Measurements from ENCODE around the gene GPR146. TPM values are rescaled to one million over a fixed set of nuclear protein-coding genes. Genes with fewer than 3 reads are reported as not detected.

The GPR146 gene
- total and polyA plus RNA-seq, 8 donors: 2.0 to 14.6 (median 7.9) TPM

- Histone ChIP-seq H3K4me1 (peaks cover 26 to 38% (median 37%) of the 10 kb centered on the region in 4 donors), H3K36me3 (peaks cover 0 to 2% (median under 1%) of the 10 kb centered on the region in 4 donors), H3K9me3 (no peaks in the 10 kb centered on the region), H3K27ac (no peak overlapping the region), H3K27me3 (no peaks in the 10 kb centered on the region), H3K4me3 (no peak overlapping the region)
- no peak for TF ChIP-seq EP300 (IDR thresholded peaks at IDR 0.05)
- WGBS, 5 donors: 86 to 94% (median 93%) methylated on average over 18 to 21 of the region's 21 CpGs
- intact Hi-C loops (cut with DNase I; ENCODE audit: low total_unique reads): loop anchor here (5.0 kb wide), 1 partner anchor 66 kb away; no protein-coding TSS in a partner anchor
- no peak for DNase-seq
Measured at GRCh38 chr7:1063361-1063760, 19.0 kb downstream of the GPR146 start.

- Histone ChIP-seq H3K4me3 (no peak overlapping the region), H3K9me3 (no peaks in the 10 kb centered on the region), H3K4me1 (peaks cover 26 to 32% (median 29%) of the 10 kb centered on the region in 4 donors), H3K27ac (no peak overlapping the region), H3K36me3 (no peaks in the 10 kb centered on the region), H3K27me3 (no peaks in the 10 kb centered on the region)
- TF ChIP-seq POLR2AphosphoS5 (IDR thresholded peaks at IDR 0.05): no peak
- TF ChIP-seq EP300 (IDR thresholded peaks at IDR 0.05): no peak
- TF ChIP-seq POLR2A (IDR thresholded peaks at IDR 0.05): no peak
- no peak for TF ChIP-seq CTCF (IDR thresholded peaks at IDR 0.05)
- 87 to 97% (median 91%) methylated on average over 10 to 13 of the region's 13 CpGs for WGBS, 5 donors
- no peak for DNase-seq
- intact Hi-C loops (cut with DNase I; ENCODE audit: low total_unique reads): loop anchor here (5.0 kb wide), 1 partner anchor 67 kb away; no protein-coding TSS in a partner anchor
Measured at GRCh38 chr7:1064581-1064980, 20.2 kb downstream of the GPR146 start.

GRCh38 chr7:1065263-1065584 is 20.9 kb downstream of the GPR146 start:
- 67 to 78% (median 70%) methylated on average over 10 to 12 of the region's 12 CpGs for WGBS, 5 donors
- no peak overlapping the region for H3K27ac ChIP-seq
- H3K4me1 ChIP-seq: peaks cover 23 to 28% (median 26%) of the 10 kb centered on the region in 4 donors
- intact Hi-C loops (cut with DNase I; ENCODE audit: low total_unique reads): no loop called here
- peak overlapping the region; percentile 2 to 29 (median 22) for H3K4me3 ChIP-seq
- H3K27me3 ChIP-seq: no peaks in the 10 kb centered on the region
- no peaks in the 10 kb centered on the region for H3K9me3 ChIP-seq
- TF ChIP-seq EP300 (IDR thresholded peaks at IDR 0.05) (no peak), CTCF (IDR thresholded peaks at IDR 0.05) (no peak), POLR2AphosphoS5 (IDR thresholded peaks at IDR 0.05) (no peak), POLR2A (IDR thresholded peaks at IDR 0.05) (no peak)
- H3K36me3 ChIP-seq: no peaks in the 10 kb centered on the region
- no peak for DNase-seq

GRCh38 chr7:1065585-1066241 is 21.4 kb downstream of the GPR146 start:
- Histone ChIP-seq H3K4me1 (peaks cover 18 to 23% (median 21%) of the 10 kb centered on the region in 4 donors), H3K36me3 (no peaks in the 10 kb centered on the region), H3K27me3 (no peaks in the 10 kb centered on the region), H3K27ac (no peak overlapping the region), H3K4me3 (peak overlapping the region; percentile 2 to 29 (median 22)), H3K9me3 (no peaks in the 10 kb centered on the region)
- peak; percentile 91 to 93 for DNase-seq
- WGBS, 5 donors: 11 to 35% (median 12%) methylated on average over 16 to 48 of the region's 48 CpGs
- intact Hi-C loops (cut with DNase I; ENCODE audit: low total_unique reads): no loop called here
- TF ChIP-seq POLR2AphosphoS5 (IDR thresholded peaks at IDR 0.05): peak in 2 of 3 donors; percentile 24 to 65
- peak in 5 of 7 experiments; percentile 90 to 95 (median 93) for TF ChIP-seq CTCF (IDR thresholded peaks at IDR 0.05)
- no peak for TF ChIP-seq EP300 (IDR thresholded peaks at IDR 0.05)
- TF ChIP-seq POLR2A (IDR thresholded peaks at IDR 0.05): no peak

- peaks cover 13 to 18% (median 16%) of the 10 kb centered on the region in 4 donors for H3K4me1 ChIP-seq
- H3K4me3 ChIP-seq: peak overlapping the region in 2 of 4 donors; percentile 22 to 29
- intact Hi-C loops (cut with DNase I; ENCODE audit: low total_unique reads): no loop called here
- TF ChIP-seq POLR2AphosphoS5 (IDR thresholded peaks at IDR 0.05) (no peak), POLR2A (IDR thresholded peaks at IDR 0.05) (no peak), EP300 (IDR thresholded peaks at IDR 0.05) (no peak), CTCF (IDR thresholded peaks at IDR 0.05) (no peak)
- no peaks in the 10 kb centered on the region for H3K36me3 ChIP-seq
- H3K27me3 ChIP-seq: no peaks in the 10 kb centered on the region
- DNase-seq: no peak
- H3K27ac ChIP-seq: no peak overlapping the region
- no peaks in the 10 kb centered on the region for H3K9me3 ChIP-seq
- WGBS, 5 donors: 71 to 83% (median 80%) methylated on average over 20 to 21 of the region's 21 CpGs
Measured at GRCh38 chr7:1066242-1066588, 21.9 kb downstream of the GPR146 start.

Data from stomach (tissue), 9 donors.